AG20443 (cell line): ENCODE measurements around the gene DNAJC15.
A peak's percentile ranks its signal among the peaks of the same experiment; 100 is the strongest.

ENCODE experiments used
- DNase-seq: peaks from one replicate; pipeline ENCODE4 v3.0.0; 2012; ENCODE audit warnings: low spot score, mixed read lengths

DNAJC15 gene

DNA sequence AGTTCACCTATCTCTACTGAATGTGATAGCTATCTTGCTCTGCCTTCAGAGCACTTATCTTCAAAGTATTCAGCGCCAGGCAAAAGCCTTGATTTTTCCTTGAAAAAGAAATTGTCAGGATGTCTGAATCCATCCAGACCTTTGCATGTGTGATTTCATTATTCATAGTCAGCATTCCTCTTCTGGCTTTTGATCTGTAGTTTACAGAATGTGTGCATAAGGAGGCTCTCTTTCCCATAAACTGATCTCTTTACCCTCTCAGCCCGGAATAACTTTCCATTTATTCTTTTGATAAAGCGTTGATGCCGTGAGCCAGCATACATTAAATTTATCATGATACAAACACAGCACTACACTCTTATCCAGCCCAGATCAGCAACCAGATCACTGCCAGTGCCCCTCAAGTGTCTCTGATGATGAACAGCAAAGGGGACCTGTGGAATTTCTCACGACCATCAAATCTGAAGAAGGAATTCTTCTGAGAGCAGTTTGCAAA, 130.8 kb downstream of the DNAJC15 start:
- DNase-seq: no peak

DNA sequence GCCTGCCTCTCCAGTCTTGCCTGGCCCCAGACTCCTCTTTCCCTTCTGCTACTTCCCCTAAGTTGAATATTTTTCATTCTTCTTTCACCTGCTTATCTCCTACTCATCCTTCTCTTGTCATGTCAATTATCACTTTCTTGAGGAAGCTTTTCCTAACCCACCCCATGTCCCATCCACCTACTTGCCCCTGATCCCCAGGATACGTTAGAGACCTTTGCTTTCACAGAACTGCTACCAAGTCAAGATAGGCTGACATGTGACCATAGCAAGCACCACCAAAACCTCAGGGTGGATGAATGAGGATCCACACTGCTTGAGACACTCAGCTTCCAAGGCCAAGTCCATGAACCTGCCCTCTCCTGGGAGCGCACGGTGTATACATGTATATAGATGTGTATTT, 131.5 kb downstream of the DNAJC15 start:
- no peak for DNase-seq

DNA sequence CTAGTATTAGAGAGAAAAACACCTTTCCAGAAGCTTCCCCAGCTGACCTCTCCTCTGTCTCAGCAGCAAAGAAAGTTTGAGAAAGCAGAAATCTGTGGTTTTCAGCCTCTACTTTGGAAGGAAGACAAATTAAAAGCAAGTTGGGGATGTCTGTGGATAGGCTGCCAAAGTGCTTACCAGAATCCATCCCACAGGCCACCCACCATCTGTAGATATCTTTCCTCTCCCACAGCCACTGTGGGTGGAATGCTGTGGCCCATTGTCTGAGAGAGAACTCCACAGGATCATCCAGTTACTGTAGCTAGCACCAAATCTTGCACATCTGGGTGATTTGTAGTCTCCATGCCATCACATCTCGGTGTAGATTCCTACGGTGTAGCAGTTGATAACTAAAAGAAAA, 133.5 kb downstream of the DNAJC15 start:
- no peak for DNase-seq

DNA sequence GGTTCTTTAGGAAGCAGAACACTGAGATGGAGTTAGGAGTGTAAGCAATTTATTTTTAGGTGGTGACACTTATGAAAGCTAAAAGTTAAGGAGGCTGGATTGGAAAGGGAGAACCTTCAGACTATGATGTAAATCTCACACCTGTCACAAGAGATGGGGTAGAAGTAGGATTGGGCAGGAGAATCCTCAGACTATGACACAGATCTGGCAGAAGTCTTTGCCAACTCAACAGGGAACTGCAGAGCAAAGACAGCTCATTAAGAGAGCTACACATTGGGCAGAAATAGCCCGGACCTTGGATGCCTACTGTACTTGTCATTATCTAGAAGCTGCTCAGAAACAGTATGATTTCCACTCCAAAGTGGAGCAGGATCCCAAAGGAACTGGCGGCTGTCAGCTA, 134.4 kb downstream of the DNAJC15 start:
- no peak for DNase-seq

DNA sequence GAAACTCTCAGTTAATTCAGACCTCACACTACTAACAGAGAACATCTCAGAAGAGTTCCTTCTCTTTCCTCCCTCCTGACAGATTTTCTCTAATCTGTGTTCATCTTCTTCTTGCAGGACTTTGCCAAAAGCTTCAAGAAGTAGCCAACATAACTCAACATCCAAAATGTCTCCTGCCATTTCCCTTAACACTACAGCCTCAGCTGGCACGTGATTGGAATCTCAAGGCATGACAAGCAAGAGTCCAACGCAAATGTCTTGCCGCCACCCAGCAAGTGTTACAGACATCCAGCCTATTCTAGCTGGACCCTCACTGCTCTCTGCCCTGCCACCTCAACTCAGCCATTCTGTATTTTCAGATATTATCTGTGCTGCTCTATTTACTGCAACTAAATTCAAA, 135.1 kb downstream of the DNAJC15 start:
- DNase-seq: no peak

DNA sequence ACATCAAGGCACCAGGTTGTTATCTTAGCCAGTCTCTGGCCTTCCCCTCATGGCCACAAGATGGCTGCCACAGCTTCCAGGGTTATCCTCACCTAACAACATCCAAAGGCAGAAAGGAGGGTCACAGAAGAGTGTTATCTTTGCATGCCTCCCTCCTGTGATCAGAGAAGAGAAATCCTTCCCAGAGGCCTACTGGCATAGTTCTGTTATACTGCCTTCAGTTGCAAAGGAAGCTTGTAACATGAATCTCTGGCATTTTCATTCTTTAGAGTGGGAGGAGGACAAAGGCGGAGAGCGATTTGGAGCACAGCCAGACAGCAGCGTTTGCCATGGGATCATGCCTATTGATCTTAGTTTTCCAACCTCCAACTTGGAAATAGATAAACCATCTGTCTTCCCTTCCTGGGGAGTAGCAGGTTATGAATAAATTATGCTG, 135.7 kb downstream of the DNAJC15 start:
- DNase-seq: peak; percentile 35
